ENCODE measurements around the gene C1QBP.

DNA sequence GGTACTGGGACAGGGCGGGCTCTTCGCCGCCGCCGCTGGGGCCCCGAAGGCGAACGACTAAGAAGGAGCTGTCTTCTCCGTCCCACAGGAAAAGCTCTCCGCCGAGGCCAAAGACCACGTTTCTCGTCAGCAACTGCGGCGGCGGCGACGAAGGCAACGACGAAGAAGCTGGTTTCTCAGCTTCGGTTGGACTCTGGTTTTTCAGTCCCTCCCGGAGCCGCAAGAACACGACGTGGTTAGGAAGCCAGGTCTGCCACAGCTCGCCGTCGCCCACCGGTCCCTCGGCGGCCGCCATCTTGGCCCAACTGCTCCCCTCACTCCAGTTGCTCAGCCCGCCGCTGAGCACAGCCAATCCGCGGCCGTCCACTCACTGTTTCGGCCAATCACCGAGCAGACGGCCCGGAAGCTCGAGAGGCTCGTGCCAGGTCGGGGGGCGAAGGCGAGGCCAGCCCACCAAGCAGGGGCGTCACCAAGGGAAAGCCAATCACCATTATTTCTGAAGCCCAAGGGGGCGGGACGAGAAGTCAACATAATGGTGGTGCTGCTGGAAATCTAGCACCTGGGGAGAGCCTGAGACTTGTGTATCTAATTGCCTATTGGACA, 19.5 kb downstream of the C1QBP start, which contains the start of gene NUP88:
- TF ChIP-seq, protein P1, sequence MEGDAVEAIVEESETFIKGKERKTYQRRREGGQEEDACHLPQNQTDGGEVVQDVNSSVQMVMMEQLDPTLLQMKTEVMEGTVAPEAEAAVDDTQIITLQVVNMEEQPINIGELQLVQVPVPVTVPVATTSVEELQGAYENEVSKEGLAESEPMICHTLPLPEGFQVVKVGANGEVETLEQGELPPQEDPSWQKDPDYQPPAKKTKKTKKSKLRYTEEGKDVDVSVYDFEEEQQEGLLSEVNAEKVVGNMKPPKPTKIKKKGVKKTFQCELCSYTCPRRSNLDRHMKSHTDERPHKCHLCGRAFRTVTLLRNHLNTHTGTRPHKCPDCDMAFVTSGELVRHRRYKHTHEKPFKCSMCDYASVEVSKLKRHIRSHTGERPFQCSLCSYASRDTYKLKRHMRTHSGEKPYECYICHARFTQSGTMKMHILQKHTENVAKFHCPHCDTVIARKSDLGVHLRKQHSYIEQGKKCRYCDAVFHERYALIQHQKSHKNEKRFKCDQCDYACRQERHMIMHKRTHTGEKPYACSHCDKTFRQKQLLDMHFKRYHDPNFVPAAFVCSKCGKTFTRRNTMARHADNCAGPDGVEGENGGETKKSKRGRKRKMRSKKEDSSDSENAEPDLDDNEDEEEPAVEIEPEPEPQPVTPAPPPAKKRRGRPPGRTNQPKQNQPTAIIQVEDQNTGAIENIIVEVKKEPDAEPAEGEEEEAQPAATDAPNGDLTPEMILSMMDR (IDR thresholded peaks at IDR 0.05; ENCODE audit: low read depth, low read length, missing input control): no peak
- no peak for TF ChIP-seq TAF1 (conservative IDR thresholded peaks at IDR 0.05)
